HG03108 (cell line): ENCODE data around the gene NINJ2.

ENCODE experiments used
- ATAC-seq: cut with Tn5 transposase; IDR thresholded peaks from one replicate; pipeline ENCODE4 v1.9.1; 2021; ENCODE audit warnings: moderate library complexity; ENCODE audit not compliant: unreplicated experiment

The NINJ2 gene

GRCh38 chr12:536751-537245 is 126.4 kb downstream of the NINJ2 start:
- no peak for ATAC-seq

- ATAC-seq = no peak
Measured at GRCh38 chr12:535396-535795, 127.8 kb downstream of the NINJ2 start.

GRCh38 chr12:534216-534615 is 129.0 kb downstream of the NINJ2 start:
- ATAC-seq = no peak

GRCh38 chr12:533718-534117 is 129.5 kb downstream of the NINJ2 start:
- no peak for ATAC-seq

GRCh38 chr12:532908-533565 is 130.2 kb downstream of the NINJ2 start:
- ATAC-seq = no peak

GRCh38 chr12:531951-532585 is 131.2 kb downstream of the NINJ2 start:
- no peak for ATAC-seq

GRCh38 chr12:530821-531220 is 132.4 kb downstream of the NINJ2 start:
- no peak for ATAC-seq

- no peak for ATAC-seq
Measured at GRCh38 chr12:530308-530707, 132.9 kb downstream of the NINJ2 start.

GRCh38 chr12:527729-528128 is 135.5 kb downstream of the NINJ2 start:
- no peak for ATAC-seq

GRCh38 chr12:527241-527640 is 136.0 kb downstream of the NINJ2 start:
- no peak for ATAC-seq

GRCh38 chr12:526089-526488 is 137.2 kb downstream of the NINJ2 start:
- ATAC-seq = no peak

GRCh38 chr12:524167-524951 is 138.9 kb downstream of the NINJ2 start:
- ATAC-seq = no peak

GRCh38 chr12:522692-523378 is 140.4 kb downstream of the NINJ2 start:
- no peak for ATAC-seq

GRCh38 chr12:520119-520518 is 143.1 kb downstream of the NINJ2 start:
- ATAC-seq = no peak

- ATAC-seq = no peak
Measured at GRCh38 chr12:517538-517937, 145.7 kb downstream of the NINJ2 start.
